AG09319 (cell line): ENCODE data around the gene EIF4A3.

Experiments used
- DNase-seq: peaks from one replicate; pipeline ENCODE4 v3.0.0-alpha.2; 2010; ENCODE audit warnings: low read depth; ENCODE audit errors: extremely low read depth
- CTCF ChIP-seq: IDR thresholded peaks from 2 replicates; pipeline ENCODE4 v1.5.1; 2011; ENCODE audit warnings: low read depth, mild to moderate bottlenecking, inconsistent platforms, low read length, moderate library complexity

Gene EIF4A3

DNA sequence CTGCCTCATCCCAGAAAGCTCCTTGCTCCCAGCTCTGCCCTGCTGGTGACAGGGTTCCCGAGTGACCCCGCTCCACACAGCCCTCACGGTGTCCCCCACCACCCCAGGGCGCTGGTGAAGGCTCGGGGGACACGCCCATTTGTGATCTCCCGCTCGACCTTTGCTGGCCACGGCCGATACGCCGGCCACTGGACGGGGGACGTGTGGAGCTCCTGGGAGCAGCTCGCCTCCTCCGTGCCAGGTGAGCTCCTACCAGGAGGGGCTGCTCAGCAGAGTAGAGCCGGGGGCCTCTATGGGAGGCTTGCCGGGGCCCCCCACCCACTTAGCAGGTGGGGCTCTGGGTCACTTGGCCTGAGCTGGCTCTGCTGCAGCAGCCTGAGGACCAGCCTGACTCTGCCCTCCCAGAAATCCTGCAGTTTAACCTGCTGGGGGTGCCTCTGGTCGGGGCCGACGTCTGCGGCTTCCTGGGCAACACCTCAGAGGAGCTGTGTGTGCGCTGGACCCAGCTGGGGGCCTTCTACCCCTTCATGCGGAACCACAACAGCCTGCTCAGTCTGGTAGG is 34.4 kb downstream of the EIF4A3 start:
- no peak for DNase-seq
- TF ChIP-seq CTCF = no peak

GRCh38 chr17:80111702-80112470 is 35.0 kb downstream of the EIF4A3 start:
- DNase-seq = no peak
- no peak for TF ChIP-seq CTCF

GRCh38 chr17:80110927-80111701 is 35.8 kb downstream of the EIF4A3 start:
- no peak for TF ChIP-seq CTCF
- no peak for DNase-seq

DNA sequence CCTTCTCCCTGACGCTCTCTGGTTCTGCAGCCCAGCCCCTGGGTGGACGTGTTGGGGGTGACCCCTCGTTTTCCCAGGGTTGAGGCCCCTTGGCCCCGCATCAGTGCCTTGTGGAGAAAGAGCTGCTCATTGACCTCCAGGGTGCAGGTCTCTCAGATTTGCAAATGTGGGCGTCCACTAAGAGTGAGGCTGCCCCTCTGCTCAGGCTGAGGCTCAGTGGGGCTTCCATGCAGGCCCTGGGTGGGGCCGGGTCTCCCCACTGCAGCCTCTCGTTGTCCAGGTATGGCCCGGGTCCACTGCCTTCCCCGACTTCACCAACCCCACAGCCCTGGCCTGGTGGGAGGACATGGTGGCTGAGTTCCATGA is 36.5 kb downstream of the EIF4A3 start:
- no peak for DNase-seq
- TF ChIP-seq CTCF = no peak

- no peak for DNase-seq
- no peak for TF ChIP-seq CTCF
These were observed 37.0 kb downstream of the EIF4A3 start for GRCh38 chr17:80109713-80110446.

DNA sequence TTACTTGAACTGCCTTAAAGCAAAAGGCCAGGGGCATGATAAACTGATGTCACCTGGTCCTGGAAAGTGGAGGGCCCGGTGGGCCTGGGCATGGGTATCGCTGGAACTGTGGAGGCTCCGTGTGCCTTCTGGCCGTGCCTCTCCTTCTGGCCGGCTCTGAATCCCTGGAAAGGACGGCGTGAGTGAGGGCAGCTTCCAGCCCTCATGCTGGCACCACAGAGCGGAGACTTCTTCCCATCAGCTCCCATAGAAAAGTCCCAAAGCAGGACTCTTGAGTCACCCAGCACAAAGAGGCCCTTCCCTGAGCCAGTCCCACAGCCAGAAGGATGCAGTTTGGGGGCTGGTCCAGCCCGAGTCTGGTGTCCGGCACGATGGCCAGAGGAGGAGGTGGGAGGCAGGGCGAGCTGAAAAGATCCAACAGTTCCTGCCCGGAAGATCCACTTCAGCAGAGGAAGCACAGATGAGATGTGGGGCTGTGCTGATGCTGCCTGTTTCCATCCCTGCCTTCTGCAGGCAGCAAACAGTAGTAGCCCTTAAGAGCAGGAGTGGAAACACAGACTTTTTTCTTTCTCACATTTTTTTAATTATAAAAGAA is 37.8 kb downstream of the EIF4A3 start:
- TF ChIP-seq CTCF = no peak
- no peak for DNase-seq
